Hindlimb muscle (tissue), 1 donor: ENCODE data around the gene PNPLA3. TPM values are rescaled to one million over a fixed set of nuclear protein-coding genes. Genes with fewer than 3 reads are reported as not detected.
A peak's percentile ranks its signal among the peaks of the same experiment; 100 is the strongest.

Experiments
- DNase-seq: peaks from one replicate; pipeline ENCODE4 v3.0.0-alpha.2; 2013
- polyA plus RNA-seq: library from polyadenylated mRNA; unstranded; fragments of 120-200 nt; gene quantifications from one replicate; pipeline ENCODE4 v1.2.1, GENCODE V29; 2013; ENCODE audit not compliant: insufficient read length

PNPLA3 gene
- polyA plus RNA-seq, 1 donor: 0.39 TPM

DNA sequence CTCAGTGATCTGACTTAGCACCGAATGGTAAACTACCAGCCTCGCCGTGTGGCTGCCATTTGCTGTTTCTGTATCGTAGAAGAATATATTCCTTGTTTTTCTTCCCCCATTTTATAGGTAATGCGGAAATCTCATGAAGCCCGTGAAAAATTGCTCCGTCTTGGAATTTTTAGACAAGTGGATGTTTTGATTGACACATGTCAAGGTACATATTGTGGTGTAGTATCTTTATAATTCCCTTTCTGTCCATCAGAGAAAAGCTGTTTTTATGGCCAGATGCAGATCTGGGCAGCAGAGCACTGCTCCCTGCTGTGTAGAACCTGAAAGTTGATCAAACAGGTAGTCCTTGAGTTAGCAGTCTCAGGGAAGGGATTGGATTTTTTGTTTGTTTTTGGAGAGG is 45.0 kb downstream of the PNPLA3 start:
- DNase-seq: no peak

DNA sequence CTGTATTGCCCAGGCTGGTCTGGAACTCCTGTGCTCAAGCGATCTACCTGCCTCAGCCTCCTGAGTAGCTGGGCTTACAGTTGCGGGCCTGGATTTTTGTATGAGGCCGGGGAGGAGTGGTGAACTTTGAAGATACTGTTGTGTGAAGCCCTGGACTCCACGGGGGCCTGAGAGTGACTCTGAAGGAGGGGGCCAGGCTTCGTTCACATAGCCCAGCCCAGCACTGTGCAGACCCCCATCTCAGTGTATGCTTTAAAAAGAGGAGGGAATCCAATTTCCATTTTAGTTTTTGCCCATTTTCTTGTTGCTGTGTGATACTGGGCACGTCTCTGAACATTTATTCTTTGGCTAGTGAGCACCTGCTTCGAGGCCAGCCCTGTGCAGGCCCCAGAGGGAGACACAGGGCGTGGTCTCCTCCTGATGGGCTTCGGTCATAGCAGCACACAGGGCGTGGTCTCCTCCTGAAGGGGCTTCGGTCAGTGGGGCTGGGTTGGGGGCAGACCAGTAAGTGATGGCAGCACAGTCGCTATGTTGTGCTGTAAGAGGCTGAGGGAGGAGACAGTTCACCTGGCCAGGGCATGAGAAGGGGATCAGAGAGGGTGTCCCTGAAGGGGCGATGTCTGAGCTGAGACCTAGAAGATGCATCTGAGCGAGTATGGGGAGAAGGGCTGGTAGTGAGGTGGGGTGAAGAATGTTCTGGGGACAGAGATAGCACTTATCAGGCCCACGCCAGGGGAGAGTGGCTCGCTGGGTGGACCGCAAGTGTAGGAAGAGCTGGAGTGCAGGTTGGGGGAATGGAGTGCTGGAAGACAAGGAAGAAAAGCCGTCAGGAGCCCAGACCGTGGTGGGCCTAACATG is 45.6 kb downstream of the PNPLA3 start:
- no peak for DNase-seq

- DNase-seq: no peak
These were observed 46.6 kb downstream of the PNPLA3 start for GRCh38 chr22:43969989-43970755.

DNA sequence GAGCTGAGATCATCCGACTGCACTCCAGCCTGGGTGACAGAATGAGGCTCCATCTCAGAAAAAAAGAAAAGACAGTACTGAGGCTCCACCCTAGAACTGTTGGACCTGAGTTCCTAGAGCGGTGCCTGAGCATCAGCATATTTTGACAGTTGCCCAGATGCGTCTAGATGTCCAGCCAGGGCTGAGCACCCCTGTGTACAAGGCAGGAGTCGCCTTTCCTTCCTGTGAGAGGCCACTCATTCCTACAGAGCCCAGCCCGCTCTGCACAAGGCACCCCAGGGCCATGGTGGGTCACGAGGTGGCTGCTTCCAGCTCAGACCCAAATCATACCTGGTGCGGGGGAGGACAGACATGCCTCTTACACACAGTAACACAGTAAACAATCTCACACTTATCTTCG is 47.5 kb downstream of the PNPLA3 start:
- no peak for DNase-seq

- DNase-seq: no peak
These were observed 49.4 kb downstream of the PNPLA3 start for GRCh38 chr22:43972931-43973462.

GRCh38 chr22:43974028-43974545 is 50.5 kb downstream of the PNPLA3 start:
- DNase-seq: no peak

- DNase-seq: no peak
These were observed 51.4 kb downstream of the PNPLA3 start for GRCh38 chr22:43975041-43975440.

DNA sequence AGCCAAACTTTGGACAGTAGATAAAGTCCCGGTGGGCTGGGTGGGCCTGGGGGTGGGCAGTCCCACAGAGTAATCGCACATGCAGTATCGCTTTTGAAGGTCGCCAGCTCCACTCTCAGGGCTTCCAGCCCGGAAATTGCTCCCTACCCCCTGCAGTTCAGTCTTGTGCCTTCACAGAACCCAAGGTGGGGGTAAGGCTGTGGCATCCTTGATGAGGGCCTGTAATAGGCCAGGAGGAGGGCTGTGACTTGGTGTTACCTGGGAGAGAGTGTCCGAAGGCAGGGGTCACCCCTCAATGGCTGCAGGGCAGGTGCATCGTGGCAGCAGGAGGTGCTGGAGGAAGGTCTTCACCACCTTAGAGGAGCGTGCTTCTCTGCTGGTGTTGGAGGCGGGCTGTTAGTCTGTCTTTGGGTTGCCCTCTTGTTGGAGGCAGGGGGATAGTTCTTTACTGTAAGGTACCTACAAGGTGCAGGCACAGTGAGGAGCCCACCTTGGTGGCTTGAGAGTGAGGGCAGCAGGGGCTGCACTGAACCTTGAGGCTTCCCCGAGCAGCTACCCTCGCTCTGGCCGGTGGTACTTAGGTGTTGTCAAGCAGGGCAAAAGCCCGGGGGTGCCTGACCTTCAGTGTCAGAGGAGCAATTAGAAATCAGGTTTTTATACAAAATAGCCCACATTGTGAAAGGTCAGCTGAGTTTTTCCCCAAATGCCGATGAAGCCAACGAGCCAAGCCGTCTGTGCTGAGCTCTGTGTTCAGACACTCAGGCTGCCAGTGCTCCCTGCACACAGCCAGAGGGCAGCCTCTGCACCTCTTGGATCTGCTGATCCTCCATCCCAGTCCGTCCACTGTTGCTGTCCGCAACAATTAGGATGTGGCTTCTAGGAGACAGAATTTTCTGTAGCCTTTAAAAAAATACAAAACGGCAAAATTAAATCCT is 53.5 kb downstream of the PNPLA3 start:
- DNase-seq: no peak

- no peak for DNase-seq
These were observed 55.0 kb downstream of the PNPLA3 start for GRCh38 chr22:43978558-43978957.

- DNase-seq: no peak
These were observed 57.0 kb downstream of the PNPLA3 start for GRCh38 chr22:43980579-43980978.

- no peak for DNase-seq
These were observed 57.4 kb downstream of the PNPLA3 start for GRCh38 chr22:43980996-43981395.

DNA sequence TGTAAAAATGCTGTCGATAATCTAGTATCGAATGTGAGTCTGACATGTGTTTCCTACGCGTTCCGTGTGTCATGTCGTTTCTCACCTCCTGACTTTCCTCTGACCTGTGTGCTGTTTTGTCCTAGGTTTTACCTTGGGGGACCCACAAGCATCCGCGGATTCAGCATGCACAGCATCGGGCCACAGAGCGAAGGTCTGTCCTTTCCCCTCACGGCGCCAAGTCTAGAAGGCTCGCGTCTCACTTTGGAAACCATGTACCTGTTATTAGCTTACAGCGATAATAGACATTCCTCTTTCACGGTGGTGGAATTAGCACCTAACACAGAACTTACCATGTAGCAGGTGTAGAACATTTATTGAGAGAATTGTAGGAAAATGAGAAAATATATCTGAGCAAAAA is 60.2 kb downstream of the PNPLA3 start:
- DNase-seq: no peak

GRCh38 chr22:43985532-43985931 is 61.9 kb downstream of the PNPLA3 start:
- no peak for DNase-seq

DNA sequence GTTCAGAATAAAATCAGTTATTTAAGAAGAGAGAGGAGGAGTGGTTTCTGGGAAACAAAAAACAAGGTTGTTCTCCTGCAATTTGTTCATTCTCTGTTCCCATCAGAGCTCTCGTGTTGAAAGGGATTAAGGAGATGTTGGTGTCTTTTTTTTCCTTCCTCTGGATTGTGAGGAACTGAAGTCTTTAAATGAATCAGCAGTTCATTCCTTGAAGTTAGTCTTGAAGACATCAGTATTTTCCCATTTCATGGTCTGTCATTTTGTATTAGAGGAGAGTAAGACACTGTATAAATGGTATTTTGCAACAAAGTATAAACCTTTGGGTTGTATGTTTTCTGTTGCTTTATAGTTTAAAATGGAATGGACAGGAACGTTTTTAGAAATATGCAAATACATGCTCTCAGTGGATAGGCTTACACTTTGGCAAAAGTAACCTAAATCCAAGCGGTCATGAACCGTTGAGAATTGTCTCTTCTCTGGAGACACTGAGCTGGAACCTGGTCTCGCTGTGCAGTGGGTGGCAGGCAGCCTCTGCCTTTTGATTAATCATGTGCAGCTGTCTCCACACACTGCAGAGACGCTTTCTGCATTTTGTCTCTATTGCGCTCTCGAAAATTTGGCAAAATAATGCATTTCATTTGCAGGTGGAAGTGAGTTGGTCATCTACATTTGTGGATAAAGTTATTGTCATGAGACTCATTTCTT is 64.7 kb downstream of the PNPLA3 start:
- no peak for DNase-seq

DNA sequence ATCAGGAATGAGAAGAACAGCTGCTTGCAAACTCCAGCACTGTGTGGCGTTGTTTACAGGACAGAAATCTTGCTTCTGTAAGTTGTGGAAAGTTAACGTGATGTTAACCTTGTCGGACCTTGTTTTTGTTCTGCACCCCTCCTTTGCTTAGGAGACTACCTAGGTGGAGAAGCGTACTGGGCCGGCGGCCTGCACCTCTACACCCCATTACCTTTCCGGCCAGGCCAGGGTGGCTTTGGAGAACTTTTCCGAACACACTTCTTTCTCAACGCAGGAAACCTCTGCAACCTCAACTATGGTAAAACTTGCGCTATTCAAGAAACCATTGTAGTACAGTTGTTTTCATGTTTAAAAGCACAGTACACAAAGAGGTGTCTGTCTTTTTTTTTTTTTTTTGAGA is 65.4 kb downstream of the PNPLA3 start:
- no peak for DNase-seq

DNA sequence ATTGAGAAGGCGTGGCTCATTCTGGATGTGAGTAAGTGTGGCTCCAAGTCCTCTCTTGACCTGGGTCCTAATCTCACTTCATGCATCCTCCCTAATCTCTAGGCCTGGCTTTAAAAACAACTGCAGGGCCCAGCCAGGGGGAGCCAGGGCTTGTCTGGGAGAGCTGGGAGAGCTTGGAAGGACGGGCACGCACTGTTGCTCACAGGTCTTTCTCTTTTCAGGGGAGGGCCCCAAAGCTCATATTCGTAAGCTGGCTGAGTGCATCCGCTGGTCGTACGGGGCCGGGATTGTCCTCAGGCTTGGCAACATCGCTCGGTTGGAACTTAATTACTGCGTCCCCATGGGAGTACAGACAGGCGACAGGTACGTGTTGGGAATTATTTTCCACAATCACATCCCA is 66.4 kb downstream of the PNPLA3 start:
- no peak for DNase-seq

GRCh38 chr22:43991316-43992020 is 67.9 kb downstream of the PNPLA3 start:
- no peak for DNase-seq

DNA sequence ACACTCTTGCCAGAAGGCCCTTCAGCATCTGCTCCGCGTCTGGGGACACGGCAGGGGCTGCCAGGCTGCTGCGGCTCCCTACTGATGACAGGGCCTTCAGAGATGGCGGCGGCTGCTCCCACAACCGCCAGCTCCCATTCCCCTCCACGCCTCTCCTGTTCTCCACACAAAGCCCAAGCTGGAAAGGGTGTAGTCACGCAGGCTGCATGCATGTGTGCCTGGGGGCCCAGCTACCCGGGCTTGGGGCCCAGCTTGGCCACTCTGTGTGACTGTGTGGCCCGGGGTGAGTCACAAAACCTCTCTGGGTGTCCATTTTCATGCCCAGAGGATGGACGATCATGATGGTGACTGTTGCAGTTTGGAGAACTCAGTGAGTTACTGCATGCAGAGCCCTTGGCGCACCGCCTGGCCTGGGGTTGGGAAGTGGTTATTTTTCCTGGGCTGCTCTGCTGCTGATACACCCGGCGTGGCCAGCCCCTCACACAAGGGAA is 68.8 kb downstream of the PNPLA3 start:
- DNase-seq: no peak

DNA sequence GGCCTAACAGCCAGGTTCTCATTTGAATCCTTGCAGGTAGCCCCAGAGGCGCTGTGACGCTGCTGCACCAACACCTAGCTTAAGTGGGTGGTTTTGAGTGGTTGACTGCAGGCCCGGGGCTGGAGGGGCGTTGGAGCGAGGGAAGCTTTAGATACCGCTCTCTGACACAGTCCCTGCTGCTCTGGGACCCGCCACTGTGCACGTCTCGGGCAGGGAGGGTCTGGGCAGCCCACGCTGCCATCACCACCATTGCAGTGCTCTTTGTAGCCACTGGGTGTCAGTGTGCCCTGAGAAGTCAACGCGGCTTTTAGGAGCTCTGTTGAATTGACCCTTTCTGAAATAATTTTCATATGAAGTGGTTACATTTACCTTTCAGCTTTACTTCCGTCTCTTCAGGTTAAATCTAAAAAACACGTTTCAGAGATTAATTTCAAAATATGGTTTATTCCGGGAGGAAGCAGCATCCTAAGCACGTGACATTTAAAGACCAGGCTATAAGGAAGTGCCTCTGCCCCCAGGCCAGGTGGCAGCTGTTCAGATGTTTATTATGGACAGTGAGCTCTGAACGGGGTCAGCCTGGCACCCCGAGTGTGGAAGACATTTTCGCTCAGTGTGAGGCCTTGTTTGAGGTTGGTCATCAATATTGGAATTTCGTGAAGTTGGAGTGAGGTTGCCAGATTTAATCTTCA is 69.6 kb downstream of the PNPLA3 start:
- peak; percentile 58 for DNase-seq

- DNase-seq: no peak
These were observed 70.4 kb downstream of the PNPLA3 start for GRCh38 chr22:43994006-43994405.
